SKM-1 (cell line): ENCODE measurements around the gene FAM162A.
"Not testable (repeated sequence)": the region's sequence is repeated elsewhere in the genome, so short reads cannot be mapped to it uniquely, and the experiment has no call there.

Experiments used
- DNase-seq: peaks from one replicate; lab custom pipeline; 2025; ENCODE audit not compliant: unreplicated experiment; lab: John Stamatoyannopoulos, UW

Gene FAM162A

GRCh38 chr3:122415762-122416654 is 32.0 kb downstream of the FAM162A start, which contains the start of gene WDR5B:
WDR5B (minus strand) TSS chr3:122416062; CDS start chr3:122415528, 534 bp downstream.
- DNase-seq = no peak

- DNase-seq = no peak
These were observed 33.0 kb downstream of the FAM162A start for GRCh38 chr3:122416966-122417365.

GRCh38 chr3:122421101-122421500 is 37.1 kb downstream of the FAM162A start:
- no peak for DNase-seq

- no peak for DNase-seq
These were observed 37.9 kb downstream of the FAM162A start for GRCh38 chr3:122421836-122422235.

- no peak for DNase-seq
These were observed 44.0 kb downstream of the FAM162A start for GRCh38 chr3:122427857-122428471.

- no peak for DNase-seq
These were observed 46.4 kb downstream of the FAM162A start for GRCh38 chr3:122430371-122430770.

- no peak for DNase-seq
These were observed 52.0 kb downstream of the FAM162A start for GRCh38 chr3:122435950-122436349.

- DNase-seq = no peak
These were observed 59.1 kb downstream of the FAM162A start for GRCh38 chr3:122443090-122443489.

- not testable (repeated sequence) for DNase-seq
These were observed 59.9 kb downstream of the FAM162A start for GRCh38 chr3:122443762-122444490.

- not testable (repeated sequence) for DNase-seq
These were observed 60.5 kb downstream of the FAM162A start for GRCh38 chr3:122444491-122444887.

GRCh38 chr3:122448218-122448617 is 64.2 kb downstream of the FAM162A start:
- DNase-seq = not testable (repeated sequence)

GRCh38 chr3:122451371-122451770 is 67.4 kb downstream of the FAM162A start:
- DNase-seq = no peak

- no peak for DNase-seq
These were observed 72.1 kb downstream of the FAM162A start for GRCh38 chr3:122456074-122456473.

- no peak for DNase-seq
These were observed 73.7 kb downstream of the FAM162A start for GRCh38 chr3:122457706-122458105.

- DNase-seq = no peak
These were observed 75.0 kb downstream of the FAM162A start for GRCh38 chr3:122458992-122459391.

- DNase-seq = no peak
These were observed 77.8 kb downstream of the FAM162A start for GRCh38 chr3:122461806-122462205.
